Measurements from ENCODE around the gene GMDS. TPM values are rescaled to one million over a fixed set of nuclear protein-coding genes. Genes with fewer than 3 reads are reported as not detected.
A peak's percentile ranks its signal among the peaks of the same experiment; 100 is the strongest.

The GMDS gene
- total RNA-seq, 1 donor from 2014 or later, result 34.0 TPM

DNA sequence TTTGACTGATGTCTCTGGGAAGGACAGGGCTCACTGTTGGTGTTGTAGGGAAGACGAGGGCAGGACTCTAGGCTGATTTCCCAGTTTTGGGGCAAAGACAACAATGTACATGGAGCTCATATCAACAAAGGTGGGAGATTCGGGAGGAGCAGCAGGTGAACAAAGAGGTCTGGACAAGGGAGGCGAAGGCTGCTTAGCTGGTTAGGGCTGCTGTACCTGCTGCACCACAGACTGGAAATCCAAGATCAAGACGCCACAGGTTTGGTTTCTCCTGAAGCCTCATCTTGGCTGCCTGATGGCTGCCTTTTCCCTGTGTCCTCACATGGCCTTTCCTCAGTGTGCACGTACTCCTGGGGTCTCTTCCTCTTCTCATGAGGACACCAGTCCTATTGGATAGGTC is 348.5 kb downstream of the GMDS start:
- DNase-seq (ENCODE audit: low spot score), result no peak
- Mint-ChIP-seq H3K4me1 (ENCODE audit: low read depth) (peaks cover 49% of the 10 kb centered on the region), H3K27me3 (ENCODE audit: low read depth) (no peaks in the 10 kb centered on the region), H3K4me3 (ENCODE audit: unreplicated experiment) (no peak overlapping the region), H3K27ac (ENCODE audit: unreplicated experiment) (no peak overlapping the region), H3K36me3 (ENCODE audit: low read depth) (peaks cover 3% of the 10 kb centered on the region), H3K9me3 (ENCODE audit: low read depth) (no peaks in the 10 kb centered on the region)
- TF ChIP-seq, protein P1, sequence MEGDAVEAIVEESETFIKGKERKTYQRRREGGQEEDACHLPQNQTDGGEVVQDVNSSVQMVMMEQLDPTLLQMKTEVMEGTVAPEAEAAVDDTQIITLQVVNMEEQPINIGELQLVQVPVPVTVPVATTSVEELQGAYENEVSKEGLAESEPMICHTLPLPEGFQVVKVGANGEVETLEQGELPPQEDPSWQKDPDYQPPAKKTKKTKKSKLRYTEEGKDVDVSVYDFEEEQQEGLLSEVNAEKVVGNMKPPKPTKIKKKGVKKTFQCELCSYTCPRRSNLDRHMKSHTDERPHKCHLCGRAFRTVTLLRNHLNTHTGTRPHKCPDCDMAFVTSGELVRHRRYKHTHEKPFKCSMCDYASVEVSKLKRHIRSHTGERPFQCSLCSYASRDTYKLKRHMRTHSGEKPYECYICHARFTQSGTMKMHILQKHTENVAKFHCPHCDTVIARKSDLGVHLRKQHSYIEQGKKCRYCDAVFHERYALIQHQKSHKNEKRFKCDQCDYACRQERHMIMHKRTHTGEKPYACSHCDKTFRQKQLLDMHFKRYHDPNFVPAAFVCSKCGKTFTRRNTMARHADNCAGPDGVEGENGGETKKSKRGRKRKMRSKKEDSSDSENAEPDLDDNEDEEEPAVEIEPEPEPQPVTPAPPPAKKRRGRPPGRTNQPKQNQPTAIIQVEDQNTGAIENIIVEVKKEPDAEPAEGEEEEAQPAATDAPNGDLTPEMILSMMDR (IDR thresholded peaks at IDR 0.05), result no peak

DNA sequence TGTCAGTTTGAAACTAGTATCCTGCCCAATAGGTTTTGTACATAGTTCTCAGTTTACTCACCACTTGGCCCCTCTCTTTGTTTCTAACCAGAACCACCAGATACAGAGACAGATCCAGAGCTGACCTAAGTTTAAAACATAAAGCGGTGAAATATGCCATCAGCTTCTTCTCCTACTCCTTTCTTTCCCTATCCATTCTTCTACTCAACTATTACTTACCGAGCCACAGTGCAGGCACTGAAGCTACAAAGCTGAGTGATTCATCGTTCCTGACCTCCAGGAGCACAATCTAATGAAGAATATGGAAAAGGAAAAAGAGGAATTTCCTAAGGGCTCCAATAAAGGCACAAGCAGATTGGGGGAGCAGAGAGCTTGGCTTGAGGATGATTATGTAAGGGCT is 349.7 kb downstream of the GMDS start:
- no peak for DNase-seq (ENCODE audit: low spot score)
- TF ChIP-seq, protein P1 (IDR thresholded peaks at IDR 0.05), result no peak
- Mint-ChIP-seq H3K27ac (ENCODE audit: unreplicated experiment) (no peak overlapping the region), H3K36me3 (ENCODE audit: low read depth) (peaks cover 3% of the 10 kb centered on the region), H3K4me3 (ENCODE audit: unreplicated experiment) (no peak overlapping the region), H3K27me3 (ENCODE audit: low read depth) (no peaks in the 10 kb centered on the region), H3K9me3 (ENCODE audit: low read depth) (no peaks in the 10 kb centered on the region), H3K4me1 (ENCODE audit: low read depth) (peaks cover 37% of the 10 kb centered on the region)

DNA sequence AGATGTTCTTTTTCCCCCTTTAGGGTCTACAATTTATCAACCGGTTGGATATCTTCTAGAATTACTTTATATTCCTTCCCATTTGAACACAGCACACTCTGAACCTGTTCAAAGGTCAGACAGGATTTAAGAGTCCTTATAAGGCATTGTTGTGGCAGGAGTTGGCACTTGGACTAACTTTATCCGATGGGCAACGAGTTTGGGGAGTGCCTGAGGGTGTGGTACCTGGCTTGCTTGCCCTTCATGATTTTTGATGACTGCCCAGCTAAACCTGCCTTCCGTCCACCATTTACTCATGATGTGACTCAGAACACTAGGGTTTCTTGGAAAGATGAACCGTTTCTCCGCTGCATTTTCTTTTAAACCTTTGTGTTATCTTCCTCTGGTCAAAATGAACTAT is 350.5 kb downstream of the GMDS start:
- TF ChIP-seq, protein P1 (IDR thresholded peaks at IDR 0.05), result no peak
- DNase-seq (ENCODE audit: low spot score), result no peak
- peaks cover 5% of the 10 kb centered on the region for H3K36me3 Mint-ChIP-seq (ENCODE audit: low read depth)
- H3K4me1 Mint-ChIP-seq (ENCODE audit: low read depth), result peaks cover 37% of the 10 kb centered on the region
- peaks cover 4% of the 10 kb centered on the region for H3K9me3 Mint-ChIP-seq (ENCODE audit: low read depth)
- H3K27me3 Mint-ChIP-seq (ENCODE audit: low read depth), result no peaks in the 10 kb centered on the region
- H3K4me3 Mint-ChIP-seq (ENCODE audit: unreplicated experiment), result no peak overlapping the region
- H3K27ac Mint-ChIP-seq (ENCODE audit: unreplicated experiment), result no peak overlapping the region

GRCh38 chr6:1893470-1894130 is 351.8 kb downstream of the GMDS start:
- TF ChIP-seq, protein P1 (IDR thresholded peaks at IDR 0.05), result peak; percentile 63
- H3K27ac Mint-ChIP-seq (ENCODE audit: unreplicated experiment), result no peak overlapping the region
- no peak overlapping the region for H3K4me3 Mint-ChIP-seq (ENCODE audit: unreplicated experiment)
- peaks cover 5% of the 10 kb centered on the region for H3K36me3 Mint-ChIP-seq (ENCODE audit: low read depth)
- DNase-seq (ENCODE audit: low spot score), result no peak
- peaks cover 32% of the 10 kb centered on the region for H3K4me1 Mint-ChIP-seq (ENCODE audit: low read depth)
- no peaks in the 10 kb centered on the region for H3K27me3 Mint-ChIP-seq (ENCODE audit: low read depth)
- H3K9me3 Mint-ChIP-seq (ENCODE audit: low read depth), result peaks cover 4% of the 10 kb centered on the region

DNA sequence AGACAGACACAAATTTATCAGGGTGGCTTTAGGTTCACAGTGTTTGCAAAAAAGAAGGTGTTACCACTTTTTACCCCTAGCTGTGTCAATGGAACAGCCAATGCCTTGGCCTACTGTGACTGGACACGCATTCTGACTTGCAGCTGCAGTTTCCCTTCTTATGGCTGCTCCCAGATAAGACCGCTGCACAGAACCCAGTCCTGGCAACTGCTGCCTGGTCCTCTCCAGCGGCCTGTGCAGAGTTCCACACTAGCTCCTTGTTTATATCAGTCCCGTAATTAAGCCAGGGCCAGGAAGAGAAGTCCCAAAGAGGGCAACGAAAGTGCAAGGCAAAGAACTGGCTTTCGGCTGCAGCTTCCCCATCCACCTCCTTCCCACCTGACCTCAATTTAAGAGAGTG is 352.7 kb downstream of the GMDS start:
- Mint-ChIP-seq H3K27ac (ENCODE audit: unreplicated experiment) (no peak overlapping the region), H3K27me3 (ENCODE audit: low read depth) (no peaks in the 10 kb centered on the region), H3K4me1 (ENCODE audit: low read depth) (peaks cover 32% of the 10 kb centered on the region), H3K9me3 (ENCODE audit: low read depth) (peaks cover 4% of the 10 kb centered on the region), H3K36me3 (ENCODE audit: low read depth) (peaks cover 5% of the 10 kb centered on the region), H3K4me3 (ENCODE audit: unreplicated experiment) (no peak overlapping the region)
- no peak for DNase-seq (ENCODE audit: low spot score)
- TF ChIP-seq, protein P1 (IDR thresholded peaks at IDR 0.05), result no peak
